H1 (cell line): Measurements from ENCODE around the gene PRSS48. TPM values are rescaled to one million over a fixed set of nuclear protein-coding genes. Genes with fewer than 3 reads are reported as not detected.

Experiments
- CTCF ChIA-PET: fragments of 300-600 bp; sonication (Branson Sonifier 250); formaldehyde crosslinking; loops from one replicate; lab custom pipeline; 2021; ENCODE audit not compliant: partially characterized antibody; lab: Charles Lee
- POLR2A ChIA-PET: fragments of 300-600 bp; sonication (Branson Sonifier 250); formaldehyde crosslinking; loops from one replicate; lab custom pipeline; 2021; ENCODE audit warnings: inconsistent platforms; ENCODE audit not compliant: partially characterized antibody; lab: Charles Lee
- DNase-seq, 2 experiments: peaks; one replicate each; pipeline versions ENCODE4 v3.0.0 to v3.0.0-alpha.2; 2010 to 2022; ENCODE audit warnings: low spot score in 2 of 2, low read depth in 1 of 2, mixed read lengths in 1 of 2
- FAIRE-seq: peaks from 2 replicates; lab custom pipeline; 2011; peaks lifted over from hg19 to GRCh38; lab: Jason Lieb, UNC
- H2AFZ ChIP-seq: 2 replicates; pipeline ENCODE4 v1.8.1; 2012; ENCODE audit warnings: low read length, inconsistent platforms
- H2AK5ac ChIP-seq: 2 replicates; pipeline ENCODE4 v1.6.1; 2013; ENCODE audit warnings: low read depth, low read length
- H2BK120ac ChIP-seq: replicated peaks from 2 replicates; pipeline ENCODE3; 2013; ENCODE audit warnings: low read depth, low read length, inconsistent platforms
- H2BK12ac ChIP-seq: 2 replicates; pipeline ENCODE4 v1.6.1; 2013; ENCODE audit warnings: low read depth, low read length
- H2BK15ac ChIP-seq: 2 replicates; pipeline ENCODE4 v1.6.1; 2013; ENCODE audit warnings: low read length
- H2BK20ac ChIP-seq: 2 replicates; pipeline ENCODE4 v1.6.1; 2013; ENCODE audit warnings: low read length
- H2BK5ac ChIP-seq: 2 replicates; pipeline ENCODE4 v1.6.1; 2013; ENCODE audit warnings: low read depth, low read length
- H3K14ac ChIP-seq: 2 replicates; pipeline ENCODE4 v1.6.1; 2013; ENCODE audit warnings: inconsistent platforms; ENCODE audit not compliant: insufficient read length
- H3K18ac ChIP-seq: 2 replicates; pipeline ENCODE4 v1.6.1; 2013; ENCODE audit warnings: low read length; ENCODE audit errors: extremely low read depth
- H3K23ac ChIP-seq: 2 replicates; pipeline ENCODE4 v1.6.1; 2013; ENCODE audit warnings: inconsistent platforms; ENCODE audit not compliant: insufficient read length
- H3K23me2 ChIP-seq: 2 replicates; pipeline ENCODE4 v1.6.1; 2013; ENCODE audit warnings: low read depth, low read length
- H3K27ac ChIP-seq: 2 replicates; pipeline ENCODE4 v1.6.1; 2011; ENCODE audit warnings: low read depth, low read length, inconsistent platforms
- H3K27me3 ChIP-seq, 4 experiments: replicated peaks in 1 of 4; 1 replicate in 1 of 4; 2 replicates in 3 of 4; pipeline versions ENCODE4 v1.6.1 to v1.8.1; 2011 to 2013; ENCODE audit warnings: low read length in 3 of 4, mild to moderate bottlenecking in 3 of 4, inconsistent platforms in 2 of 4, mixed read lengths in 2 of 4, moderate library complexity in 1 of 4; ENCODE audit not compliant: control insufficient read depth in 3 of 4, insufficient read depth in 3 of 4; ENCODE audit errors: extremely low read depth in 1 of 4
- H3K36me3 ChIP-seq, 4 experiments: 2 replicates each; pipeline versions ENCODE4 v1.6.1 to v1.8.1; 2011 to 2013; ENCODE audit warnings: mild to moderate bottlenecking in 4 of 4, low read length in 3 of 4, moderate library complexity in 2 of 4, control low read depth in 1 of 4, inconsistent platforms in 1 of 4; ENCODE audit not compliant: insufficient read depth in 4 of 4, control insufficient read depth in 2 of 4
- H3K4ac ChIP-seq: replicated peaks from 2 replicates; pipeline ENCODE3; 2013; ENCODE audit warnings: low read length, low read depth, mixed read lengths, inconsistent platforms; ENCODE audit not compliant: insufficient read length
- H3K4me1 ChIP-seq, 4 experiments: replicated peaks in 1 of 4; 1 replicate in 1 of 4; 2 replicates in 3 of 4; pipeline versions ENCODE4 v1.6.1 to v1.8.1; 2011 to 2013; ENCODE audit warnings: low read length in 3 of 4, inconsistent platforms in 2 of 4, mixed read lengths in 1 of 4; ENCODE audit not compliant: insufficient read depth in 4 of 4, control insufficient read depth in 3 of 4
- H3K4me2 ChIP-seq, 2 experiments: 2 replicates each; pipeline versions ENCODE4 v1.6.1 to v1.8.1; 2011 to 2013; ENCODE audit warnings: low read depth in 2 of 2, low read length in 2 of 2, control low read depth in 1 of 2, inconsistent platforms in 1 of 2, mild to moderate bottlenecking in 1 of 2; ENCODE audit not compliant: insufficient read depth in 1 of 2
- H3K4me3 ChIP-seq, 4 experiments: fragments of 200-600, 300-600 bp in 1 of 4; sonication (generic), shearing (Covaris generic), sonication (Bioruptor Twin) in 1 of 4; 2 replicates each; pipeline versions ENCODE4 v1.5.1 to v1.8.1; 2011 to 2016; ENCODE audit warnings: low read length in 4 of 4, low read depth in 3 of 4, control low read depth in 2 of 4, inconsistent platforms in 2 of 4, mild to moderate bottlenecking in 2 of 4, mixed read lengths in 1 of 4, moderate library complexity in 1 of 4; ENCODE audit not compliant: insufficient read depth in 2 of 4; ENCODE audit errors: extremely low read depth in 1 of 4
- H3K56ac ChIP-seq: replicated peaks from 2 replicates; pipeline ENCODE3; 2013; ENCODE audit warnings: low read depth, mild to moderate bottlenecking, mixed read lengths, low read length, inconsistent platforms; ENCODE audit not compliant: insufficient read length
- H3K79me1 ChIP-seq: 2 replicates; pipeline ENCODE4 v1.6.1; 2013; ENCODE audit warnings: low read depth, low read length, control low read depth
- H3K79me2 ChIP-seq, 2 experiments: 2 replicates each; pipeline versions ENCODE4 v1.6.1 to v1.8.1; 2012 to 2013; ENCODE audit warnings: low read length in 2 of 2, mild to moderate bottlenecking in 2 of 2, inconsistent platforms in 1 of 2; ENCODE audit not compliant: insufficient read depth in 2 of 2, control insufficient read depth in 1 of 2
- H3K9ac ChIP-seq, 4 experiments: replicated peaks in 1 of 4; 1 replicate in 1 of 4; 2 replicates in 3 of 4; pipeline versions ENCODE4 v1.6.1 to v1.8.1; 2011 to 2013; ENCODE audit warnings: low read depth in 3 of 4, low read length in 3 of 4, control low read depth in 2 of 4, mild to moderate bottlenecking in 2 of 4, moderate library complexity in 2 of 4, inconsistent platforms in 1 of 4; ENCODE audit errors: extremely low read depth in 1 of 4
- H3K9me3 ChIP-seq, 2 experiments: 2 replicates each; pipeline versions ENCODE4 v1.6.1 to v1.8.1; 2012 to 2013; ENCODE audit warnings: mild to moderate bottlenecking in 2 of 2, moderate library complexity in 2 of 2, control low read depth in 1 of 2, inconsistent platforms in 1 of 2, low read depth in 1 of 2, low read length in 1 of 2, mixed read lengths in 1 of 2; ENCODE audit not compliant: insufficient read depth in 2 of 2
- H4K20me1 ChIP-seq, 2 experiments: replicated peaks in 1 of 2; 2 replicates each; pipeline versions ENCODE3 to v1.8.1; 2011 to 2013; ENCODE audit warnings: inconsistent platforms in 2 of 2, low read length in 2 of 2, mild to moderate bottlenecking in 1 of 2; ENCODE audit not compliant: insufficient read depth in 2 of 2, control insufficient read depth in 1 of 2
- H4K5ac ChIP-seq: 2 replicates; pipeline ENCODE4 v1.6.1; 2013; ENCODE audit warnings: low read length, low read depth, mixed read lengths, inconsistent platforms; ENCODE audit not compliant: insufficient read length
- H4K8ac ChIP-seq: 2 replicates; pipeline ENCODE4 v1.8.0; 2013; ENCODE audit warnings: mild to moderate bottlenecking, moderate library complexity, low read length, inconsistent platforms; ENCODE audit not compliant: insufficient read depth; ENCODE audit errors: extremely low read depth
- H4K91ac ChIP-seq: replicated peaks from 2 replicates; pipeline ENCODE3; 2013; ENCODE audit warnings: low read length, mixed read lengths, inconsistent platforms; ENCODE audit not compliant: insufficient read length
- CEBPB ChIP-seq: IDR thresholded peaks from 2 replicates; pipeline ENCODE4 v1.6.1; 2012; ENCODE audit warnings: low read depth, low read length
- CHD2 ChIP-seq: IDR thresholded peaks from 2 replicates; pipeline ENCODE4 v1.6.1; 2012; ENCODE audit warnings: low read length, improper control_type of control experiment
- GTF2F1 ChIP-seq: IDR thresholded peaks from 2 replicates; pipeline ENCODE4 v1.6.1; 2012; ENCODE audit warnings: low read depth, low read length, improper control_type of control experiment, borderline replicate concordance
- HDAC6 ChIP-seq: IDR thresholded peaks from one replicate; pipeline ENCODE4 v1.7.1; 2012; ENCODE audit warnings: low read depth, mild to moderate bottlenecking, inconsistent platforms, low read length, moderate library complexity
- PHF8 ChIP-seq: fragments of 200-600 bp; sonication (generic); conservative IDR thresholded peaks from 2 replicates; pipeline ENCODE4 v1.7.1; 2012; ENCODE audit warnings: low read depth, mild to moderate bottlenecking, inconsistent platforms, low read length, moderate library complexity
- POLR2AphosphoS5 ChIP-seq: IDR thresholded peaks from 2 replicates; pipeline ENCODE4 v1.6.1; 2011; ENCODE audit warnings: low read depth, low read length
- RFX5 ChIP-seq: IDR thresholded peaks from 2 replicates; pipeline ENCODE4 v1.6.1; 2011; ENCODE audit warnings: low read depth, low read length, improper control_type of control experiment, borderline replicate concordance
- SP1 ChIP-seq: IDR thresholded peaks from 2 replicates; pipeline ENCODE4 v1.6.1; 2011; ENCODE audit warnings: low read depth, low read length
- SRF ChIP-seq: IDR thresholded peaks from 2 replicates; pipeline ENCODE4 v1.6.1; 2011; ENCODE audit warnings: mild to moderate bottlenecking, low read depth, low read length, moderate library complexity
- ZNF274 ChIP-seq: IDR thresholded peaks from 2 replicates; pipeline ENCODE4 v1.7.0; 2012; ENCODE audit warnings: low read length, borderline replicate concordance; ENCODE audit errors: extremely low read depth
- WGBS, 2 experiments: shearing (Covaris generic) in 1 of 2; methylation state at CpG; one replicate each; pipeline versions ENCODE4 v1.1.6 to v1.1.7; 2013 to 2015; ENCODE audit warnings: low lambda C conversion rate in 2 of 2, mixed read lengths in 2 of 2, inconsistent platforms in 1 of 2, low coverage in 1 of 2, missing lambda C conversion rate in 1 of 2; ENCODE audit not compliant: insufficient replicate concordance in 2 of 2, insufficient coverage in 1 of 2, insufficient read length in 1 of 2; ENCODE audit errors: extremely low coverage in 1 of 2, missing lambda C conversion rate in 1 of 2; 5-methylcytosine and 5-hydroxymethylcytosine counted together
- polyA plus RNA-seq, 7 experiments: library from polyadenylated mRNA; depleted of rRNA in 3 of 7; stranded (reverse) in 5 of 7; unstranded in 2 of 7; fragments of >200 nt in 5 of 7; fragments of 200-250 nt in 2 of 7; gene quantifications; 1 replicate in 5 of 7; 2 replicates in 1 of 7; 4 replicates in 1 of 7; pipeline versions ENCODE4 v1.2.1 to v1.2.3, GENCODE V29; 2011 to 2013; ENCODE audit warnings: missing spikeins in 2 of 7, mixed read lengths in 2 of 7
- total RNA-seq: library from RNA; stranded (reverse); fragmentation: NEBNext Ultra II Directional; extraction: Animal tissue kit (Norgen Biotek cat#: 25700); gene quantifications from 2 replicates; pipeline ENCODE4 v1.2.1, GENCODE V29; 2021
- TF ChIP-seq, protein P1 (sequence below): IDR thresholded peaks from 2 replicates; pipeline ENCODE4 v1.6.1; 2011; ENCODE audit warnings: low read length, improper control_type of control experiment

Gene PRSS48
- total and polyA plus RNA-seq, 2 of the 8 experiments (the other 6 are each of a cell fraction or from before 2014, with no cell fraction given), result not detected

DNA sequence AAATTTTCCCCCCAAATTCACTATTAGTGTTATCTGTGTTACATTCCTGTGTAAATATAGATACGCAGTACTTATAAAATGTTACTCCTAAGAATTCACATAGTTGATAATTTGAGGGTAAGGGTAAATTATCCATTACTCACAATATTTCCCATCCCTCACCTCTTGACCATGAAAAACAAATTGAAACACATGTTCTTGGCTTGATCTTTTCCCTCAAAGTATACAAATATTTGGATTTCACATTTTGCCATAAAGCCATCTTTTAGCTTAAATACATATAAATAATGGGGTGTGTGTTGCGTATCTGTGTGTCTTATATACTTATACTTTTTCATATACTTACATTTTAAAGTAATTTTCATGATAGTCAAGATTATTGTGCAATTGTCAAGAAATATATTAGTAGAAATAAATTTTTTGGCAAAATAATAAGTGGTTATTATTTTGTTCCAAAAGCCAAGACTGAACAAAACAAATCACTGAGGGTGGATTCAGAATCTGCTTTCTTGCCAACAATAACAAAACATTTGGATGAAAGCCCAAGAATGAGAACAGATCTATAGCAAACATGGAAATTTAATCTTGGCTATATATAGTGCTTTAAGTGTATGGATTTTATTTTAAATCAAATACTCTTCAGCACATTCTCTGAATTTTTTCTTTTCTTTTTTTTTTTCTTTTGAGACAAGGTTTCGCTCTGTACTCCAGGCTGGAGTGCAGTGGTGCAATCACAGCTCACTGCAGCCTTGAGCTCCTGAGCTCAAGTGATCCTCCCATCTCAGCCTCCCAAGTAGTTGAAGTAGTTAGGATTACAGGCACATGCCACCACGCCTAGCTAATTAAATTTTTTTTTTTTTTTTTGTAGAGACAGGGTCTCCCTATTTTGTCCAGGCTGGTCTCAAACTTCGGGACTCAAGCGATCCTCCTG is 48.5 kb upstream of the PRSS48 start:
- H2BK120ac ChIP-seq, result no peak overlapping the region
- no peak overlapping the region for H4K91ac ChIP-seq
- no peaks in the 10 kb centered on the region for H4K20me1 ChIP-seq
- no peak overlapping the region for H3K4me2 ChIP-seq
- FAIRE-seq (no peak), DNase-seq (no peak)
- no peaks in the 10 kb centered on the region; the same call in 1 of the 2 replicates for H3K79me1 ChIP-seq
- no peaks in the 10 kb centered on the region for H3K9me3 ChIP-seq
- H3K9ac ChIP-seq, result no peak overlapping the region
- no peak overlapping the region for H4K5ac ChIP-seq
- no peak overlapping the region for H3K23ac ChIP-seq
- no peak overlapping the region for H2BK5ac ChIP-seq
- H3K36me3 ChIP-seq, result no peaks in the 10 kb centered on the region; a peak in 1 of 8 replicates
- H3K18ac ChIP-seq, result no peak overlapping the region
- no peak overlapping the region for H2BK12ac ChIP-seq
- H3K79me2 ChIP-seq, result peaks cover 0 to 10% of the 10 kb centered on the region in 2 experiments; a peak in 2 of 4 replicates
- H3K14ac ChIP-seq, result no peak overlapping the region
- H3K27me3 ChIP-seq, result no peaks in the 10 kb centered on the region
- H3K4ac ChIP-seq, result no peak overlapping the region
- no peak overlapping the region for H2BK20ac ChIP-seq
- H2AK5ac ChIP-seq, result no peak overlapping the region
- H3K4me1 ChIP-seq, result no peaks in the 10 kb centered on the region
- WGBS, 2 experiments, result 91% methylated on average over 5 of the region's 6 CpGs; no CpG with 5 or more reads in 1 of the 2 experiments
- 0 out of 2 replicates have a peak, but pooled peaks cover 2% of the 10 kb centered on the region for H3K23me2 ChIP-seq
- no peak overlapping the region for H4K8ac ChIP-seq
- CTCF ChIA-PET, result interaction anchor here (0.6 kb wide), 1 partner anchor 9 kb away, joined by 3 read pairs; no protein-coding TSS in a partner anchor
- no peak overlapping the region for H2AFZ ChIP-seq
- H2BK15ac ChIP-seq, result no peak overlapping the region
- H3K4me3 ChIP-seq, result no peak overlapping the region
- no peak overlapping the region for H3K56ac ChIP-seq
- POLR2A ChIA-PET, result no interaction called here
- no peak overlapping the region for H3K27ac ChIP-seq
- no peak for TF ChIP-seq SRF
- no peak for TF ChIP-seq PHF8
- TF ChIP-seq RFX5, result no peak
- TF ChIP-seq, protein P1, sequence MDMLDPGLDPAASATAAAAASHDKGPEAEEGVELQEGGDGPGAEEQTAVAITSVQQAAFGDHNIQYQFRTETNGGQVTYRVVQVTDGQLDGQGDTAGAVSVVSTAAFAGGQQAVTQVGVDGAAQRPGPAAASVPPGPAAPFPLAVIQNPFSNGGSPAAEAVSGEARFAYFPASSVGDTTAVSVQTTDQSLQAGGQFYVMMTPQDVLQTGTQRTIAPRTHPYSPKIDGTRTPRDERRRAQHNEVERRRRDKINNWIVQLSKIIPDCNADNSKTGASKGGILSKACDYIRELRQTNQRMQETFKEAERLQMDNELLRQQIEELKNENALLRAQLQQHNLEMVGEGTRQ, result no peak
- TF ChIP-seq GTF2F1, result no peak
- no peak for TF ChIP-seq HDAC6
- TF ChIP-seq POLR2AphosphoS5, result no peak
- no peak for TF ChIP-seq CHD2
- no peak for TF ChIP-seq SP1
- no peak for TF ChIP-seq ZNF274
- TF ChIP-seq CEBPB, result no peak
